Astrocyte (in vitro differentiated cells and primary cell): Measurements from ENCODE around the gene MRPL3. TPM values are rescaled to one million over a fixed set of nuclear protein-coding genes. Genes with fewer than 3 reads are reported as not detected.

Experiments
- DNase-seq: peaks from one replicate; pipeline ENCODE4 v3.0.0-alpha.2; 2010; ENCODE audit warnings: low read depth
- FAIRE-seq: peaks from 2 replicates; lab custom pipeline; 2011; peaks lifted over from hg19 to GRCh38; lab: Jason Lieb, UNC
- H2AFZ ChIP-seq: 2 replicates; pipeline ENCODE4 v1.6.0; 2012; ENCODE audit warnings: low read depth, low read length, inconsistent platforms
- H3K27ac ChIP-seq: 2 replicates; pipeline ENCODE4 v1.5.1; 2011; ENCODE audit warnings: low read depth, low read length, inconsistent platforms
- H3K27me3 ChIP-seq: 2 replicates; pipeline ENCODE4 v1.6.0; 2011; ENCODE audit warnings: low read length, inconsistent platforms; ENCODE audit not compliant: insufficient read depth
- H3K36me3 ChIP-seq: 2 replicates; pipeline ENCODE4 v1.5.1; 2011; ENCODE audit warnings: low read length, inconsistent platforms; ENCODE audit not compliant: insufficient read depth
- H3K4me1 ChIP-seq: 2 replicates; pipeline ENCODE4 v1.5.1; 2011; ENCODE audit warnings: low read length, inconsistent platforms; ENCODE audit not compliant: insufficient read depth
- H3K4me2 ChIP-seq: 2 replicates; pipeline ENCODE4 v1.6.0; 2012; ENCODE audit warnings: low read length, inconsistent platforms
- H3K4me3 ChIP-seq: 2 replicates; pipeline ENCODE4 v1.5.1; 2011; ENCODE audit warnings: low read depth, mild to moderate bottlenecking, low read length, inconsistent platforms; ENCODE audit not compliant: insufficient read depth
- H3K79me2 ChIP-seq: 2 replicates; pipeline ENCODE4 v1.6.0; 2012; ENCODE audit warnings: mild to moderate bottlenecking, low read length, inconsistent platforms; ENCODE audit not compliant: insufficient read depth
- H3K9ac ChIP-seq: 2 replicates; pipeline ENCODE4 v1.6.0; 2012; ENCODE audit warnings: mild to moderate bottlenecking, low read length, inconsistent platforms
- H3K9me3 ChIP-seq: 2 replicates; pipeline ENCODE4 v1.5.1; 2012; ENCODE audit warnings: low read depth, mild to moderate bottlenecking, low read length, inconsistent platforms; ENCODE audit not compliant: insufficient read depth
- H4K20me1 ChIP-seq: 2 replicates; pipeline ENCODE4 v1.6.0; 2012; ENCODE audit warnings: low read length, inconsistent platforms; ENCODE audit not compliant: insufficient read depth
- H3K27ac Mint-ChIP-seq: one replicate; pipeline ENCODE4 v1.8.0; 2021; ENCODE audit warnings: mild to moderate bottlenecking, mixed read lengths; ENCODE audit not compliant: unreplicated experiment
- H3K27me3 Mint-ChIP-seq: one replicate; pipeline ENCODE4 v1.8.0; 2021; ENCODE audit warnings: low read depth, mixed read lengths; ENCODE audit not compliant: unreplicated experiment
- H3K36me3 Mint-ChIP-seq: one replicate; pipeline ENCODE4 v1.8.0; 2021; ENCODE audit warnings: low read depth, mixed read lengths; ENCODE audit not compliant: unreplicated experiment
- H3K4me1 Mint-ChIP-seq: one replicate; pipeline ENCODE4 v1.8.0; 2021; ENCODE audit warnings: low read depth, mixed read lengths; ENCODE audit not compliant: unreplicated experiment
- H3K4me3 Mint-ChIP-seq: one replicate; pipeline ENCODE4 v1.8.0; 2021; ENCODE audit warnings: mild to moderate bottlenecking, moderate library complexity, mixed read lengths; ENCODE audit not compliant: unreplicated experiment
- H3K9me3 Mint-ChIP-seq: one replicate; pipeline ENCODE4 v1.8.0; 2021; ENCODE audit warnings: mild to moderate bottlenecking, mixed read lengths; ENCODE audit not compliant: unreplicated experiment
- CTCF ChIP-seq: IDR thresholded peaks from 2 replicates; pipeline ENCODE4 v1.5.1; 2011; ENCODE audit warnings: low read depth, mild to moderate bottlenecking, inconsistent platforms, low read length, moderate library complexity; ENCODE audit not compliant: insufficient read depth
- EZH2 ChIP-seq: IDR thresholded peaks from 2 replicates; pipeline ENCODE4 v1.6.1; 2012; ENCODE audit warnings: mild to moderate bottlenecking, low read length, inconsistent platforms; ENCODE audit not compliant: insufficient read depth
- total RNA-seq: library from RNA; stranded (reverse); gene quantifications from 2 replicates; pipeline ENCODE4 v1.2.1, GENCODE V29; 2021

MRPL3 gene
- total RNA-seq, 1 donor from 2014 or later: 76.1 TPM

DNA sequence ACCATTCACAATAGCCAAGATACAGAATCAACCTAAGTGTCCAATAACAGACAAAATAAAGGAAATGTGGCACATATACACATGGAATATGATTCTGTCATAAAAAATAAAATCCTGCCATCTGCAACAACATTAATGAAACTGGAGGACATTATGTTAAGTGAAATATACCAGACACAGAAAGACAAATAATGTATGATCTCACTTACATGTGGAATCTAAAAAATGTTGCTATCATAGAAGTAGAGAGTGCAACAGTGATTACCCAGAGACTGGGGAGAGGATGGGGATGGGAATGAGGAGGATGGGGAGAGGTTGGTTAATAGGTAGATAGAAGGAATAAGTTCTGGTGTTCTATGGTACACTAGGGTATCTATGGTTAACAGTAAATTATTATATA, 28.7 kb downstream of the MRPL3 start:
- Mint-ChIP-seq H3K27me3 (no peaks in the 10 kb centered on the region), H3K36me3 (no peaks in the 10 kb centered on the region), H3K4me1 (peaks cover 14% of the 10 kb centered on the region), H3K4me3 (no peak overlapping the region), H3K9me3 (no peaks in the 10 kb centered on the region), H3K27ac (no peak overlapping the region)
- no peaks in the 10 kb centered on the region for H3K27me3 ChIP-seq
- H3K36me3 ChIP-seq: peaks cover 22% of the 10 kb centered on the region
- TF ChIP-seq EZH2: no peak
- no peak for TF ChIP-seq CTCF
- H2AFZ ChIP-seq: no peak overlapping the region
- H3K9me3 ChIP-seq: no peaks in the 10 kb centered on the region
- peaks cover 60% of the 10 kb centered on the region for H3K79me2 ChIP-seq
- H3K4me2 ChIP-seq: no peak overlapping the region
- H3K4me3 ChIP-seq: no peak overlapping the region
- peak; percentile 8 for DNase-seq
- H3K9ac ChIP-seq: no peak overlapping the region
- H4K20me1 ChIP-seq: peaks cover 33% of the 10 kb centered on the region
- no peaks in the 10 kb centered on the region for H3K4me1 ChIP-seq
- FAIRE-seq: no peak
- no peak overlapping the region for H3K27ac ChIP-seq

DNA sequence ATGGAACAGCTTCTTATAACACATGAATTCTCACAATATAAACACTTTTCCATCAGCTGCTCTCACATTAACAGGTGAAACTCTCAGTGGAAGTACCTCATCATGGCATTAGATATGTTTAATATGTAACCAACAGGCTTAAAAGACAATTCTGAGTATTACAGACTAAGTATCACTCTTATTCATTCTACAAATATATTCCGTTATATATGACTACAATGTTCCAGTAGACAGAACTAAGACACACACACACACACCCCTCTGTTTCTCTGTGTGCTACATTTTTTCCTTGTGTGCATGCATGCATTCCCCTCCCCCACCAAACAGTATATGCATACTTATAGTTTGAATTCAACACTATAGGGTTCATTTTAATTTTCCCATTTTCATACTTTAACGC, 32.4 kb downstream of the MRPL3 start:
- Mint-ChIP-seq H3K4me1 (peaks cover 14% of the 10 kb centered on the region), H3K27me3 (no peaks in the 10 kb centered on the region), H3K9me3 (no peaks in the 10 kb centered on the region), H3K27ac (no peak overlapping the region), H3K4me3 (no peak overlapping the region), H3K36me3 (peaks cover 5% of the 10 kb centered on the region)
- no peak for DNase-seq
- FAIRE-seq: no peak
- no peak overlapping the region for H3K4me3 ChIP-seq
- H3K9me3 ChIP-seq: no peaks in the 10 kb centered on the region
- no peak for TF ChIP-seq CTCF
- TF ChIP-seq EZH2: no peak
- H3K36me3 ChIP-seq: peaks cover 27% of the 10 kb centered on the region
- no peak overlapping the region for H3K9ac ChIP-seq
- no peaks in the 10 kb centered on the region for H3K27me3 ChIP-seq
- peaks cover 31% of the 10 kb centered on the region for H4K20me1 ChIP-seq
- H3K27ac ChIP-seq: no peak overlapping the region
- H3K79me2 ChIP-seq: peaks cover 45% of the 10 kb centered on the region
- H2AFZ ChIP-seq: no peak overlapping the region
- no peak overlapping the region for H3K4me2 ChIP-seq
- no peaks in the 10 kb centered on the region for H3K4me1 ChIP-seq

DNA sequence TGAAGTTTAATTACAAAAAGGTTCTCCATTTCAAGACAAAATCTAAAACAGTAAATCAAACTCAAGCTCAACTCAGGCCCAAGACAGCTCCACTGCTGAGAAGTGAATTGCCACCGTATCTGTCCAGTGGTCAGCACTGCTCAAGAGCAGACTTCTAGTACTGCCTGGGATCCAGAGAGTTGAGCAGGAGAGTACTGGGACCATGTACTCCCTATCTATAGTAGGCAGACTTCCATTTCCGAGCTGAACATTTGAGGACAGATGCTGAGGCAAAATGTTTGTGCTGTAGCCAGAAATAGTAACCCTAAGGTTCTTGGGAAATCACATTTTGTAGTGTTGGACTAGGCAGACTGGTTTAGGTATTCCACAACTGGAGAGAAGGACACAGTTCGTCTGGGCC, 44.1 kb downstream of the MRPL3 start:
- H3K4me3 ChIP-seq: no peak overlapping the region
- H3K9ac ChIP-seq: no peak overlapping the region
- H3K27me3 ChIP-seq: no peaks in the 10 kb centered on the region
- H3K27ac Mint-ChIP-seq: no peak overlapping the region
- no peaks in the 10 kb centered on the region for H3K9me3 Mint-ChIP-seq
- no peak overlapping the region for H3K4me3 Mint-ChIP-seq
- no peaks in the 10 kb centered on the region for H3K27me3 Mint-ChIP-seq
- H3K79me2 ChIP-seq: no peaks in the 10 kb centered on the region
- H3K36me3 ChIP-seq: peaks cover 13% of the 10 kb centered on the region
- H3K4me1 Mint-ChIP-seq: peaks cover 1% of the 10 kb centered on the region
- no peak for DNase-seq
- no peaks in the 10 kb centered on the region for H3K36me3 Mint-ChIP-seq
- no peaks in the 10 kb centered on the region for H3K4me1 ChIP-seq
- no peak overlapping the region for H3K4me2 ChIP-seq
- no peaks in the 10 kb centered on the region for H4K20me1 ChIP-seq
- H3K9me3 ChIP-seq: no peaks in the 10 kb centered on the region
- FAIRE-seq: no peak
- no peak for TF ChIP-seq EZH2
- no peak for TF ChIP-seq CTCF
- H2AFZ ChIP-seq: no peak overlapping the region
- no peak overlapping the region for H3K27ac ChIP-seq
